AG08395 (cell line): ENCODE measurements around the gene C2CD4B.

ENCODE experiments used
- DNase-seq: peaks from one replicate; pipeline ENCODE4 v3.0.0; 2012; ENCODE audit warnings: mixed read lengths, low spot score

Gene C2CD4B

DNA sequence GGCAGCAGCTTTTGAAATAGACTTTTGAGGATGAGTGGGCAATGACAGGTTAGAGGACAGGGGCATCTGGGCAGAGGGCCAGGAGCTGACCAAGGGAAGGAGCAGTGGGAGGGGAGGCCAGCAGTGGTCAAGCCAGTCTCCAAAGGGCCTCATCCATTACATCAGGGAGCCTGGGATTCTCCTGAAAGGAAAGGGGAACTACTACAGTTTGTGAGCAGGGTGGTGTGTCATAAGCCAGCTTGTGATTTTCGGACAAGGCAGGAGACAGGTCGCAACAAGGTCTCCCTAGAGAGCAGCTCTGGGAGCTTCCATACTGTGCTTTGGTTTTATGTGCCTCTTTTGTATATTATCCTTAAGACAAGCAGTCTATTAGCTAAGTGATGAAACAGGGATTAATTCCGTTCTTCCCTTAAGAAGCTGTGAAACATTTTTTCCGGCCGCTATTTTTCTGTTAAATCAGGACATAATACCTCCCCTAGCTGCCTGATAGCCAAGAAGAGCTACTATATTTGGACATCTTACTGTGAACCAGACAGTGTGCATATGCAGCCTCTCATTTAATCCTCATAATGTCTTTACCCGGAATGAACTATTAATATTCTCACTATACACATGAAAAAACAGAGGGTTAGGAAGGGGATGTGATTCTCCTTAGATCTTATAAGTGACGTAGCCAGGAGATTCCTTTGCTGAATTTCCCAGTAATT lies 46.4 kb downstream of the C2CD4B start:
- no peak for DNase-seq

DNA sequence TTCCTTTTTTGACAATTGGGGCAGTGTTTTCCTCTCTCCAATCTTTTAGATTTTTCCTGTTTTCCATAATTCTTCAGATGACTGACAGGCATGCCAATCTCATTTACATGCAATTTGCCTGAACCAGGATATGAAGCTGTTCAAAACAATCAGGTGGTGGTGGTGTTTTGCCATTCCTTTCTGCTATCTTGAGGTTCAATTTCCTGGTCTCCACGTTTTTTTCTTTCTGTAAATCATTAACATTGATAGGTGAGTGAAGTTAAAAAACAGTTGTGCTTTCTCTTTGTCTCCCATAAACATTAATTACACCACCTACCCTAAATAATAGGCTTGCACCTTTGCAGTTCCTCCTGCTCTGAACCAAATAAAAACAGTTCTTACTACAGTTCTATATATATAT lies 49.2 kb downstream of the C2CD4B start:
- no peak for DNase-seq
